CD4-positive, alpha-beta T cell treated with Interleukin-6 for 4 hours (primary cell): ENCODE results near the gene STAU1.
"Not testable (repeated sequence)": the region's sequence is repeated elsewhere in the genome, so short reads cannot be mapped to it uniquely, and the experiment has no call there.

Experiments used
- DNase-seq: peaks from one replicate; pipeline ENCODE4 v3.0.0-alpha.2; 2020; ENCODE audit warnings: mixed read lengths

STAU1 gene

DNA sequence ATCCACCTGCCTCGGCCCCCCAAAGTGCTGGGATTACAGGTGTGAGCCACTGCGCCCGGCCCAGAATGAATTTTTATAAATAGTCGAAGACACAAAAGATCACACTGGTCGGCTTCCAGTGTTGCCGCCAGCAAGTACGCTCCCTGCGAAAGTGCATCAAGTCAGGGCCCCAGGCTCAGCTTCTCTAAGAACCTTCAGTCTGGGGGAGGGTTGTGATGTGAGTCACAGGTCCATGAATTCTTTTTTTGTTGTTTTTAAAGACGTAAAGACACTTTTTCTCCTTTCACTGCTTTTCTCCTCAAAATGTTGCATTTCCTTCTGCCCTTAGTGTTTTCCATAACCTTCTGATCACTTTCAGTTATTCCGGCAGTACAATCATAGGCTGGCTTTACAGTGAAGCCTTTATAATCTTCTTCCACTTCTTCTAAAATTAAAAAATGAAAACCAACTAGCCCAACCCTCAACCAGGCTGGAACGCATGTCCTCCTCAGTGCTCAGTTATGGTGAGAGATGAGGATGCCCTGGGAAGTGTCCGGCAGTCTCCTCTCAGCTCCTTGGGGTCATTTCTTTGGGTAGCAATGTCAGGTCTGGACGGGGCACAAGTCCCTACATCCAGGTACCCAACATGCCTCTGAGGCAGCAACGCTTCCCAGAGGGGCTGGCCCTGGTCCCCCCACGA lies 75.4 kb downstream of the STAU1 start:
- no peak for DNase-seq

DNA sequence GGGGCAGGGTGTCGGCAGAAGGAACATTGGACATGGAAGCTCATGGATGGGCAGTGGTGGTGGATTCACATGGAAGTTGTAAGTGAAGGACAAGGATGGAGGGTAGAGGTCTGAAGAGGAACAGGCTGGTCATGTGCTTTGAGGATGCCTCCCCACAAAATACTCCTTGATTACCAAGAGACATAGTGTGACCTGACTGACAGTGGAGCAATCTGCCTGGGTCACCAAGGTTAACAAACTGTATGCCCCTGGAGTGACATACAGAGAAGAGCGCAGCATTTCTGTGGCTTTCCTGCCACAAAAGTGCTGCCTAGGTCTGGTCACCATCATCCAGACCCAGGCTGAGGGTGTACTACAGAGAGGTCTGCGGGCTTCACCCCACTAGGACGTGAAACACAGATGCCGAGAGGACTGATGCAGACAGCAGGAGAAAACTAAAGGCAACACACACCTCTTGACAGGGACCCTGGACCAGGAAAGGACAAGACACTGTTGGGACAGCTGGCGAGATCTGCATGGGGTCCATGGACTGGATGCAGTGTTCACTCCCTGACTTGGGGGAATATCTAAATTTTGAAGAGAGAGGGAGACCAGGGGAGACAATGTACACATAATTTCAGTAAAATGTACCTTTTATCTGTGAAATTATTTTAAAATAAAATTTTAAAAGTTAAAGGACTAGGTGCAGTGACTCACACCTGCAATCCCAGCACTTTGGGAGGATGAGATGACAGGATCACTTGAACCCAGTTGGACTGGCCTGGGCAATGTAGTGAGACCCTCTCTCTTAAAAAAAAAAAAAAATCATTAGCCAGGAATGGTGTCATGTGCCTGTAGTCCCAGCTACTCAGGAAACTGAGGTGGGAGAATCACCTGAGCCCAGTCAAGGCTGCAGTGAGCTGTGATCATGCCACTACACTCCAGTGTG lies 77.1 kb downstream of the STAU1 start:
- no peak for DNase-seq

DNA sequence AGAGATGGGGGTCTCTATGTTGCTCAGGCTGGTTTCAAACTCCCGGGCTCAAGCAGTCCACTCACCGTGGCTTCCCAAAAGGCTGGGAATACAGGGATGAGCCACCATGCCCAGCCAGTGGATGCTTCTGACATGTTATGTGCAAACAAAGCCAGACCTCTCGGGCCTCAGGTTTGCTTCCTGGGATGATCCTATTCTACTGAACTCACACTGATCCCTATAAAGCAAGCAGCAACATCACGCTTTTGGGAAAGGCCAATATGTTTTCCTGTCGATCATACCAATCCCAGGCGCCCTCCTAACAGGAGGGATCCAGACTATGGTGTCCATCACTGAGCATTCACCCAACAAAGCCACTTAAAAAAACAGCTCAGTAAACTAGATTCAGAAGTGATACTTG lies 81.8 kb downstream of the STAU1 start:
- no peak for DNase-seq

DNA sequence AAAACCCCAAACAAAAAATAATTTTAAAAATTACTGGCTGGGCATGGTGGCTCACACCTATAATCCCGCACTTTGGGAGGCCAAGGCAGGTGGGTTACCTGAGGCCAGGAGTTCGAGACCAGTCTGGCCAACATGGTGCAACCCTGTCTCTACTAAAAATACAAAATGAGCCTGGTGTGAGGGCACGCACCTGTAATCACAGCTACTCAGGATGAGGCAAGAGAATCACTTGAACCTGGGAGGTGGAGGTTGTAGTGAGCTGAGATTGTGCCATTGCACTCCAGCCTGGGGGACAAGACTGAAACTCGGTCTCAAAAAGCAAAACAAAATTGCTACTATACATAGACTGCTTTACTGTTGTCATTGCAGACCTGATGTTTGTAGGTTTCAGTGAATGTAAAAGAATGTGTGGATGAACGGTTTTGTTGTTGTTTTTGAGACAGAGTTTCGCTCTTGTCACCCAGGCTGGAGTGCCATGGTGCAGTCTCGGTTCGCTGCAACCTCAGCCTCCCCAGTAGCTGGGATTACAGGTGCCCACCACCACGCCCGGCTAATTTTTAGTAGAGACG lies 83.1 kb downstream of the STAU1 start:
- not testable (repeated sequence) for DNase-seq

DNA sequence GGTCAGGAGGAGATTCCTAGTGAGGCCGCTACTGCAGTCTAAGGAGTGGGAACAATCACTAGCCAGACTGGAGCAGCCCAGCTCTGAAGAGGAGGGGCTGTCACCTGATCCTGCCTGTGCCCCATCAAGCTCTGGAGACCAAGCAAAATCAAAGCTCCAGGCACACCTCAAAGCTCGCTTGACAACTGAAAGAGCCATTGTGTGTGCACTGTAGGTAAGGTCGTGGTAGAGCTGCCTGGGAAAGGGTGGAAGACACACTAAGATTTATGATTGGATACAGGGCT lies 83.8 kb downstream of the STAU1 start:
- no peak for DNase-seq

DNA sequence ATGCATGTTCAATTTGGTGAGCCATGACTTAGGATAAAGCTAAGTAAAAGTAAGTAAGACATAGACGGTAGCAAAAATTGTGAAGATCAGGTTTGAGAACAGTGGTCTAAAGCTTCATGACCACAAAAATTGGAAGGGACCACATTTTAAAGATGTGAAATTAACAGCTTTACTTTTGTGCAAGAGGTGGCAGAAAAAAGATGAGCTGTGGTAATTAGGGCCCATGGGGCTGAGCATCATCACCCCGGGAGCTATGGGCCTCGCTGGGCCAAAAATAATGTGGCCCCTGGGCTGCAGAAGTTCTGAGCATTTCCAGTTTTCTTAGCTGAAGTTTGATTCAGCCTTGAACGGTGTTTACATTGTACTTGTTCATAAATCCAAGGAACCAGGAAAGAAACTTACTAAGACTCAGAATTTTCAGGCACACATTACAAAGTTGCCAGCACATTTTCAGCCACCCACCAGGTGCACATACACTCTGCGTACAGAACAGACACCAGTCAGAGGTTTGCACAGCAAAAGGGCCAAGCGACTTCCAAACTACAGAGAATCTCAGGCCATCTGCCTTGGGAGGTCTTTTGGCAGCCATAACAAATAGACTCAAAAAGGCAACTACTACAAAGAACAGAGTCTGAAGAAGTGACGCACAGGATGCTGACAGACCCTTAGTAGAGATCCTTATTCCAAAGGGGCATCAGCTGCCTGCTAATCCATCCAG lies 84.3 kb downstream of the STAU1 start:
- no peak for DNase-seq

DNA sequence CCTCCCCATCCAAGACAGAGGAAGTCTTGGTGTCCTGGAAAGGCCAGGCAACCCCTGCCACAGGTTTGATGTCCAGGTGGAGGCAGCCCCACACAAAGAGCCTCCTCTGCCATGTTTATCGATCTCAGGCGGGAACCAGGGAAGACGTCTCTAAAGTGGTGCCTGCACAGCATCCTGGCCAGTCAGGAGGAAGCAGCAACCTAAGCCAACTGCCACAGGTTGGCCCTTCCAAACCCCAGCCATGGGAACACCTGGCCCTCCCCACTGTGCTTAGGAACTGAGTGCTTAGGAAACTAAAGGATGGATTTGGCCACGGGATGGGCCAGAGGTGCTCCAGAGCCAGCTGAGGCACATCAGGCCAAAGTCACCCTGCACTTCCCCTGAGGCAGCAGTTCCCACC lies 85.1 kb downstream of the STAU1 start:
- no peak for DNase-seq

DNA sequence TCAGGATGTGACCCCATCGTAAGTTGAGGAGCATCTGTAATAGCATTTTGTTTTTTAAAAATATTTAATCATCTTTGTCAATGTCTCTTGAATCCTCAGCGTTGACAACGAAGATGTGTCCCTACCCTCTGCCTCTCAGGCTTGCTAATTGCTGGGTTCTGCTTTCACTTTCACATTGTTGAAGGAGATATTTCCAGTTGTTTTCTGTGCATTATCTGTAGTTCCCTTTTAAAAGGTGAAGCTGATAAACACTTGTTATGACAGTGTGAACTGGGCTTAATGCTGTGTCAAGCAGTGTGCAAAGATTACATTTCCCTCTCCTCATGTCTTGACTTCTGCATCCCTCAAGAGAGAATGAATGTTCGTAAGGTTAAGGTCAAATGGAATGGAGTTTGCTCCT lies 87.2 kb downstream of the STAU1 start:
- no peak for DNase-seq

DNA sequence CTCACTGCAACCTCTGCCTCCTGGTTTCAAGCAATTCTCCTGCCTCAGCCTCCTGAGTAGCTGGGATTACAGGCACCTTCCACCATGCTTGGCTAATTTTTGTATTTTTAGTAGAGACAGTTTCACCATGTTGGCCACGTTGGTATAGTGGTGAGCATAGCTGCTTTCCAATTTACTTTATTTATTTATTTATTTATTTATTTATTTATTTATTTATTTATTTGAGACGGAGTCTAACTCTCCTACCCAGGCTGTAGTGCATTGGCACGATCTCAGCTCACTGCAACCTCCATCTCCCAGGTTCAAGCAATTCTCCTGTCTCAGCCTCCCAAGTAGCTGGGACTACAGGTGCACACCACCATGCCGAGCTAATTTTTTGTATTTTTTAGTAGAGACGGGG lies 87.8 kb downstream of the STAU1 start:
- DNase-seq = not testable (repeated sequence)

DNA sequence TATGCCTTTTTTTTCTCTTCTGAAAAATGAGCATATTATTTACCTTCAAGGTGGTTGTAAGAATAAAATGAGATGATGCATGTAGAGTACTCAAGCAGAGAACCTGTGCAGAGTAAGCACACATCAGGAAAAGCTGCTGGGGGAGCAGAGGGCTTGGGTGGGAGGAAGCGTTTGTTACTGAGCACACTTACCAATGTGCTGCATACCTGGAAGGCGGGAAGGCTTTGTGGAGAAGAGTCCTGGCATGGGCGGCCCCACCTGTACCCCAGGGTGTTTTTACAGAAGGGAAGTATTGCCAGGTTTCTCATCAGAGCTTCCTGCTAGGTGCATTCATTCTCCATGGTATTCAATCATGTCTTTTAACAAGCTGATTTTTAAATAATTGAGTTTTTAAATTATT lies 89.1 kb downstream of the STAU1 start:
- DNase-seq = no peak

DNA sequence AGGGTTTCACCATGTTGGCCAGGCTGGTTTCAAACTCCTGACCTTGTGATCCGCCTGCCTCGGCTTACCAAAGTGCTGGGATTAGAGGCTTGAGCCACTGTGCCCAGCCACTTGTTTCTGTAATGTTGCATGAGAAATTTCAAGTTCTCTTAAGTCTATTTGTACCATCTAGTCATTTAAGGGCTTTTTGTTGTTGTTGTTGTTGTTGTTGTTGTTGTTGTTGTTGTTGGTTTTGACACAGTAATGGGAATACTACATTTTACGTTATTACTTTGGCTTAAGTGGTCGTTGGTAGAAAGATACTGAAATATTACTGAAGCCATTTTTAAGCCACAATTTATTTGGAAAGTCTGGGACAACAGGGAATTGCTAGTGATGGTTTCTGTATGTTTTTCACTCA lies 90.0 kb downstream of the STAU1 start:
- no peak for DNase-seq

DNA sequence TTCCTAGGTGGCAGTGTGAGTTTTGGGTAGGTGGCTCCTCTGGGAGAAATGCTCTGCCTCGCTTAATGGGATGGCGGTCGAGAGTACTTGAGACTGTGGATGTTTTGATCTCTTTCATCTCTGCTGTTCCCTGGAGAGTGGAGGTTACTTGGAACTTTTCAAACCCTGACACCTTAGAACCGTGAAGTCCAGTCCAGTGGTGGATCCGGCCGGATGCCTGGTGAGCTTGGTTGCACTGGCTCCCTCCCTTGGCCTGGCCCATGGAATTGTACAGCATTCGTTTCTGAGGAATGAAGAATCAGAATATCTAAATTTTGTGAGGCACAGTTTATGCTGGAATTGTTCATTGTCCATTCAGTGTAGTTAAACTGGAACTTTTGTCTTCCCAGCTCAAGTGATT lies 91.0 kb downstream of the STAU1 start:
- no peak for DNase-seq

DNA sequence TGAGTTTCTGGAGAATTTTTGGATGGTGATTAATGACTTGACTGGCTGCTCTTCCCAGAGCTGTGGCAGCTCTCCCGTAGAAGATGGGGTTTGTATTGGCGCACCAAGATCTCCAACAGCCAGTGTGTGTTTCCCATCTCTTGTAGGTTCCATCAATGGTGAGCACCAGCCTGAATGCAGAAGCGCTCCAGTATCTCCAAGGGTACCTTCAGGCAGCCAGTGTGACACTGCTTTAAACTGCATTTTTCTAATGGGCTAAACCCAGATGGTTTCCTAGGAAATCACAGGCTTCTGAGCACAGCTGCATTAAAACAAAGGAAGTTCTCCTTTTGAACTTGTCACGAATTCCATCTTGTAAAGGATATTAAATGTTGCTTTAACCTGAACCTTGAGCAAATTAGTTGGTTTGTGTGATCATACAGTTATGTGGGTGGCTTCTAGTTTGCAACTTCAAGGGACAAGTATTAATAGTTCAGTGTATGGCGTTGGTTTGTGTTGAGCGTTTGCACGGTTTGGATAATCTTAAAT lies 91.9 kb downstream of the STAU1 start:
- DNase-seq = no peak

DNA sequence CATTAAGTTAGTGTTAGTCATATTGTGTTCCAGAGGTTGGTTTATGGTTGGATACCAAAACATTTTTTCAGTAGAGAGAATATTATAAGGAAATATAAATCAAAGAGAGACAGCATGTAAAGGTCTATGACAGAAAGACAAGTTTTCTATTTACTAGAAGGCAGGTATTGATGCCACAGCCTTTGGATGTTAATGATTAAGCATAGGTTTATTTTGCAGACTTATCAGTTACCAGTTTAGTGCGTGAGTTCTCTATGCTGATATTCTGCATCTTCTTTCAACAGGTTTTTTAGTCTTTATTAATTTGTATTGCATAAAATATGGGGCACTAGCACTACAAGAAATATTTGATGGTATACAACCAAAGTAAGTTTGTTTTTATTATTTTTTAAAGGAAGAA lies 96.4 kb downstream of the STAU1 start:
- DNase-seq = no peak

DNA sequence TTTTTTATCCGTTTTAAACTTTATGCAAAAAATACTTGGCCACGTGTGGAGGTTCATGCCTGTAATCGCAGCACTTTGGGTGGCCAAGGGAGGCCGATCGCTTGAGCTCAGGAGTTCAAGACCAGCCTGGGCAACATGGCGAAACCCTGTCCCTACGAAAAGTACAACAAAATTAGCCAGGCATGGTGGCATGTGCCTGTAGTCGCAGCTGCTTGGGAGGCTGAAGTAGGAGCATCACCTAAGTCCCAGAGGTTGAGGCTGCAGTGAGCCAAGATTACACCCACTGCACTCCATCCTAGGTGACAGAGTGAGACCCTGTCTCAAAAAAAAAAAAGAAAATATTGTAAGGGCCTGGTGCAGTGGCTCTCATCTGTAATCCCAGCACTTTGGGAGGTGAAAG lies 97.0 kb downstream of the STAU1 start:
- no peak for DNase-seq

DNA sequence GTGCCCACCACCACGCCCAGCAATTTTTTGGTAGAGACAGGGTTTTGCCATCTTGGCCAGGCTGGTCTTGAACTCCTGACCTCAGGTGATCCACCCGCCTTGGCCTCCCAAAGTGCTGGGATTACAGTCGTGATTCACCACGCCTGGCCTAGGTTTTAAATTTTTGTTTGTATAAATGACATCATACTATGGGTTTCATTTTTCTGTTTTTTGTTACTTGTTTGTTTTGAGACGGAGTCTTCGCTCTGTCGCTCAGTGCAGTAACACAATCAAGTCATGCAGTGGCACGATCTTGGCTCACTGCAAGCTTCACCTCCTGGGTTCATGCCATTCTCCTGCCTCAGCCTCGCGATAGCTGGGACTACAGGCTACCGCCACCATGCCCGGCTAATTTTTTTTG lies 105.8 kb downstream of the STAU1 start:
- not testable (repeated sequence) for DNase-seq

DNA sequence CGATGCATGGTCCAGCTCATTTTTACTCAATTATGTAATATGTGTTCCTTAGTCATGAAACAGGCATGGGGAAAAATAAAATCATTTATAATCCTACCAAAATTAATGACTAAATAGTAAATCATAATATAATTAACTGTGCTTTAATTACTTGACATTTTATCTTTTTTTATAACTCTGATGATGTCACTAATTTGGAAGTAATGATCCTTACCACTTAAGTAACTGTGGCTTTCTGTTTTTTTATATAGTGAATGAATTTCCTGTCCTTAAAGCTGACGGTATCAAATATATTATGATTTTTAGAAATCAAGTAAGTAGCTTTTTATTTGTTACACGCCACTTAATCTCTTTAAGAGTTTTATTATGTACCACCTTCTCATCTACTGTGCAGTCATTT lies 109.8 kb downstream of the STAU1 start:
- no peak for DNase-seq

DNA sequence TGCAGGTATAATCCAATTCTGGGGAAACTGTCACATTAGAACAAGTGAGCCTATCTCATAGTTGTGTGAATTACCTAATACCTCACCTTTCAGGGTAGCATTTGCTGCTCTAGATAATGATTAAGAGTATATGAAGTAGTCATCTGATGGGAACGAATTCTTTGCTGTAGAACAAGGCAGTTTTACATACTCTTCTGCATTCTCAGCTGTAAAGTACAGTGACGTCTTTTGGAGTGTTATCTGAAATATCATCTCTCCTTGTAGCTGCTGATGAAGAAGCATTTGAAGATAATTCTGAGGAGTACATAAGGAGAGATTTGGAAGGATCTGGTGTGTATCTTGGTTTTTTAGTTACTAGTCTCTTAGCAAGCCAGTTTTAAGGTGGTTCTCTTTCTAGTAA lies 113.6 kb downstream of the STAU1 start:
- DNase-seq = no peak
